ENCODE results near the gene TMEM245.

The TMEM245 gene

GRCh38 chr9:109143881-109144562, 24.3 kb upstream of the TMEM245 start:
- Histone ChIP-seq H3K4me1 (ENCODE audit: control insufficient read depth in 1 of 2, insufficient read depth in 1 of 2, low read depth in 1 of 2, low read length in 1 of 2) (no peaks in the 10 kb centered on the region), H3K36me3 (no peaks in the 10 kb centered on the region), H3K9me3 (no peaks in the 10 kb centered on the region), H3K27me3 (peaks cover 29% of the 10 kb centered on the region), H3K27ac (no peak overlapping the region), H3K4me3 (ENCODE audit: low read depth in 1 of 2, low read length in 1 of 2) (no peak overlapping the region)
- TF ChIP-seq, protein P1, sequence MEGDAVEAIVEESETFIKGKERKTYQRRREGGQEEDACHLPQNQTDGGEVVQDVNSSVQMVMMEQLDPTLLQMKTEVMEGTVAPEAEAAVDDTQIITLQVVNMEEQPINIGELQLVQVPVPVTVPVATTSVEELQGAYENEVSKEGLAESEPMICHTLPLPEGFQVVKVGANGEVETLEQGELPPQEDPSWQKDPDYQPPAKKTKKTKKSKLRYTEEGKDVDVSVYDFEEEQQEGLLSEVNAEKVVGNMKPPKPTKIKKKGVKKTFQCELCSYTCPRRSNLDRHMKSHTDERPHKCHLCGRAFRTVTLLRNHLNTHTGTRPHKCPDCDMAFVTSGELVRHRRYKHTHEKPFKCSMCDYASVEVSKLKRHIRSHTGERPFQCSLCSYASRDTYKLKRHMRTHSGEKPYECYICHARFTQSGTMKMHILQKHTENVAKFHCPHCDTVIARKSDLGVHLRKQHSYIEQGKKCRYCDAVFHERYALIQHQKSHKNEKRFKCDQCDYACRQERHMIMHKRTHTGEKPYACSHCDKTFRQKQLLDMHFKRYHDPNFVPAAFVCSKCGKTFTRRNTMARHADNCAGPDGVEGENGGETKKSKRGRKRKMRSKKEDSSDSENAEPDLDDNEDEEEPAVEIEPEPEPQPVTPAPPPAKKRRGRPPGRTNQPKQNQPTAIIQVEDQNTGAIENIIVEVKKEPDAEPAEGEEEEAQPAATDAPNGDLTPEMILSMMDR (IDR thresholded peaks at IDR 0.05) = no peak

- H3K36me3 ChIP-seq = no peaks in the 10 kb centered on the region
- H3K27me3 ChIP-seq = peaks cover 9% of the 10 kb centered on the region
- H3K4me1 ChIP-seq (ENCODE audit: control insufficient read depth in 1 of 2, insufficient read depth in 1 of 2, low read depth in 1 of 2, low read length in 1 of 2) = no peaks in the 10 kb centered on the region
- no peak overlapping the region for H3K27ac ChIP-seq
- H3K4me3 ChIP-seq (ENCODE audit: low read depth in 1 of 2, low read length in 1 of 2) = no peak overlapping the region
- TF ChIP-seq, protein P1 (IDR thresholded peaks at IDR 0.05) = no peak
- no peaks in the 10 kb centered on the region for H3K9me3 ChIP-seq
These were observed 21.6 kb upstream of the TMEM245 start for GRCh38 chr9:109141375-109141774.

- no peak overlapping the region for H3K4me3 ChIP-seq (ENCODE audit: low read depth in 1 of 2, low read length in 1 of 2)
- H3K9me3 ChIP-seq = no peaks in the 10 kb centered on the region
- TF ChIP-seq, protein P1 (IDR thresholded peaks at IDR 0.05) = no peak
- no peaks in the 10 kb centered on the region for H3K36me3 ChIP-seq
- no peaks in the 10 kb centered on the region for H3K27me3 ChIP-seq
- H3K27ac ChIP-seq = no peak overlapping the region
- H3K4me1 ChIP-seq (ENCODE audit: control insufficient read depth in 1 of 2, insufficient read depth in 1 of 2, low read depth in 1 of 2, low read length in 1 of 2) = no peaks in the 10 kb centered on the region
These were observed 20.1 kb upstream of the TMEM245 start for GRCh38 chr9:109139851-109140250.

GRCh38 chr9:109138421-109138820, 18.7 kb upstream of the TMEM245 start:
- no peaks in the 10 kb centered on the region for H3K9me3 ChIP-seq
- no peaks in the 10 kb centered on the region for H3K27me3 ChIP-seq
- no peak overlapping the region for H3K27ac ChIP-seq
- H3K4me3 ChIP-seq (ENCODE audit: low read depth in 1 of 2, low read length in 1 of 2) = no peak overlapping the region
- no peaks in the 10 kb centered on the region for H3K4me1 ChIP-seq (ENCODE audit: control insufficient read depth in 1 of 2, insufficient read depth in 1 of 2, low read depth in 1 of 2, low read length in 1 of 2)
- H3K36me3 ChIP-seq = no peaks in the 10 kb centered on the region
- TF ChIP-seq, protein P1 (IDR thresholded peaks at IDR 0.05) = no peak

DNA sequence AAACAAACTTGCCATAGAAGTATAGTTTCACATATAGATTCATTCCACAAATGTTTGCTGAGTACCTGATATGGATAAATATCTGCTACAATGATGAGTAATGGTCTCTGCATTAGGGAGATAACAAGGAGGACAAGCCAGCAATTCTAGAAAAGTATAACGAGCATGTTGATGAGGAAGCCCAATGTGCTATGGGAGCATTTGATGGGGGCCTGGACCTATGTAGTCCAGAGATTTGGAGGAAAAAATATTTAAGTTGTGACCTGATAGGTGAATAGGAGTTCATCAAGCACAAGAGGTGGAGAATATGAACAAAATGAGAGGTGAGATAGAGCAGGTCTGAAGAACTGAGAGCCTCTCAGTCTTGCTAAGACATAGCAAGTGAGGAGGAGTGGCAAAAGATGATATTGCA, 14.4 kb upstream of the TMEM245 start:
- Histone ChIP-seq H3K4me1 (ENCODE audit: control insufficient read depth in 1 of 2, insufficient read depth in 1 of 2, low read depth in 1 of 2, low read length in 1 of 2) (no peaks in the 10 kb centered on the region), H3K4me3 (ENCODE audit: low read depth in 1 of 2, low read length in 1 of 2) (no peak overlapping the region), H3K36me3 (no peaks in the 10 kb centered on the region), H3K27me3 (no peaks in the 10 kb centered on the region), H3K27ac (no peak overlapping the region), H3K9me3 (no peaks in the 10 kb centered on the region)
- TF ChIP-seq, protein P1 (IDR thresholded peaks at IDR 0.05) = no peak
